MCF 10A (cell line): Measurements from ENCODE around the gene SUMF2. TPM values are rescaled to one million over a fixed set of nuclear protein-coding genes. Genes with fewer than 3 reads are reported as not detected.
"Not testable (repeated sequence)": the region's sequence is repeated elsewhere in the genome, so short reads cannot be mapped to it uniquely, and the experiment has no call there.

Source experiments
- BruUV-seq: library from RNA; stranded (reverse); fragments of 400-500 nt; replicated peaks from 2 replicates; lab custom pipeline; 2021; lab: Mats Ljungman, UMichigan
- CTCF ChIA-PET: fragments of 300-600 bp; sonication (Branson Sonifier 250); formaldehyde crosslinking; extraction: SDS; loops from one replicate; lab custom pipeline; 2021; ENCODE audit warnings: antibody characterized with exemption, inconsistent platforms; lab: Yijun Ruan, JAX
- POLR2A ChIA-PET: fragments of 300-600, 350-650 bp; sonication (Branson Sonifier 250); formaldehyde crosslinking; extraction: SDS; loops from one replicate; lab custom pipeline; 2020; ENCODE audit warnings: antibody characterized with exemption, inconsistent platforms; lab: Yijun Ruan, JAX
- DNase-seq: peaks from one replicate; pipeline ENCODE4 v3.0.0-alpha.2; 2018; ENCODE audit not compliant: unreplicated experiment
- H3K27ac Mint-ChIP-seq: one replicate; pipeline ENCODE4 v1.8.0; 2022; ENCODE audit warnings: mild to moderate bottlenecking, low read depth, mixed read lengths; ENCODE audit not compliant: unreplicated experiment
- H3K27me3 Mint-ChIP-seq: one replicate; pipeline ENCODE4 v1.8.0; 2022; ENCODE audit warnings: mixed read lengths; ENCODE audit not compliant: insufficient read depth, unreplicated experiment
- H3K36me3 Mint-ChIP-seq: one replicate; pipeline ENCODE4 v1.8.0; 2022; ENCODE audit warnings: mild to moderate bottlenecking, moderate library complexity, mixed read lengths; ENCODE audit not compliant: insufficient read depth, unreplicated experiment
- H3K4me1 Mint-ChIP-seq: one replicate; pipeline ENCODE4 v1.8.0; 2022; ENCODE audit warnings: mixed read lengths; ENCODE audit not compliant: insufficient read depth, unreplicated experiment
- H3K4me3 Mint-ChIP-seq: one replicate; pipeline ENCODE4 v1.8.0; 2022; ENCODE audit warnings: mild to moderate bottlenecking, moderate library complexity, mixed read lengths; ENCODE audit not compliant: unreplicated experiment
- H3K9me3 Mint-ChIP-seq: one replicate; pipeline ENCODE4 v1.8.0; 2022; ENCODE audit warnings: mixed read lengths; ENCODE audit not compliant: unreplicated experiment
- CTCF ChIP-seq: fragments of 200-600 bp; IDR thresholded peaks from one replicate; pipeline ENCODE4 v1.8.0; 2022; ENCODE audit warnings: antibody characterized with exemption, mild to moderate bottlenecking; ENCODE audit not compliant: unreplicated experiment
- intact Hi-C: fragments of 100-400 bp; cut with micrococcal nuclease; formaldehyde crosslinking; loops from 2 replicates; pipeline ENCODE4 v1.14.1; 2022
- total RNA-seq: library from RNA; stranded (reverse); gene quantifications from 2 replicates; pipeline ENCODE4 v1.2.3, GENCODE V29; 2022

Gene SUMF2
- total RNA-seq, 1 experiment from 2014 or later: 159 TPM

GRCh38 chr7:56078196-56078595 is 14.1 kb downstream of the SUMF2 start:
- Mint-ChIP-seq H3K4me3 (no peak overlapping the region), H3K4me1 (peaks cover 16% of the 10 kb centered on the region), H3K27me3 (no peaks in the 10 kb centered on the region), H3K36me3 (peaks cover 74% of the 10 kb centered on the region), H3K9me3 (no peaks in the 10 kb centered on the region), H3K27ac (no peak overlapping the region)
- no TSS peak for BruUV-seq
- DNase-seq: no peak
- ChIA-PET POLR2A (interaction anchor here (1.0 to 1.6 kb wide), 2 partner anchors 15 to 68 kb away, joined by 3 to 5 read pairs; partner anchors contain the start of gene PHKG1), CTCF (interaction anchor here (0.8 to 1.2 kb wide), 3 partner anchors 14 to 437 kb away, joined by 3 to 5 read pairs (median 3); partner anchors contain the start of gene PHKG1)
- intact Hi-C loops: loop anchor here (10.0 kb wide), 1 partner anchor 643 kb away; no protein-coding TSS in a partner anchor
- TF ChIP-seq CTCF: no peak

- Mint-ChIP-seq H3K27me3 (no peaks in the 10 kb centered on the region), H3K36me3 (peaks cover 72% of the 10 kb centered on the region), H3K27ac (no peak overlapping the region), H3K4me1 (peaks cover 9% of the 10 kb centered on the region), H3K4me3 (no peak overlapping the region), H3K9me3 (no peaks in the 10 kb centered on the region)
- CTCF ChIA-PET: interaction anchor here (0.6 to 1.0 kb wide), 3 partner anchors 13 to 253 kb away, joined by 4 to 6 read pairs (median 4); partner anchors contain the start of genes PHKG1 and SUMF2
- no peak for TF ChIP-seq CTCF
- POLR2A ChIA-PET: interaction anchor here (0.8 kb wide), 1 partner anchor 26 kb away, joined by 3 read pairs; no protein-coding TSS in a partner anchor
- DNase-seq: no peak
- intact Hi-C loops: loop anchor here (10.0 kb wide), 1 partner anchor 645 kb away; no protein-coding TSS in a partner anchor
- BruUV-seq: no TSS peak
These were observed 15.5 kb downstream of the SUMF2 start for GRCh38 chr7:56079450-56080185.

- H3K27ac Mint-ChIP-seq, DNase-seq, BruUV-seq, intact Hi-C loops, H3K9me3 Mint-ChIP-seq, H3K27me3 Mint-ChIP-seq, POLR2A ChIA-PET, H3K4me3 Mint-ChIP-seq, H3K4me1 Mint-ChIP-seq: not testable (repeated sequence)
- H3K36me3 Mint-ChIP-seq: peaks cover 64% of the 10 kb centered on the region
- CTCF ChIA-PET: interaction anchor here (0.6 to 1.0 kb wide), 2 partner anchors 12 to 17 kb away, joined by 4 read pairs; partner anchors contain the start of genes PHKG1 and SUMF2
These were observed 16.8 kb downstream of the SUMF2 start for GRCh38 chr7:56080726-56081435.

- BruUV-seq: no TSS peak
- DNase-seq: no peak
- Mint-ChIP-seq H3K27me3 (no peaks in the 10 kb centered on the region), H3K4me3 (no peak overlapping the region), H3K9me3 (no peaks in the 10 kb centered on the region), H3K4me1 (peaks cover 1% of the 10 kb centered on the region), H3K36me3 (peaks cover 56% of the 10 kb centered on the region), H3K27ac (no peak overlapping the region)
- intact Hi-C loops: no loop called here
- CTCF ChIA-PET: no interaction called here
- POLR2A ChIA-PET: no interaction called here
- no peak for TF ChIP-seq CTCF
These were observed 17.7 kb downstream of the SUMF2 start for GRCh38 chr7:56081626-56082340.
